Measurements from ENCODE around the gene SLC19A1. TPM values are rescaled to one million over a fixed set of nuclear protein-coding genes. Genes with fewer than 3 reads are reported as not detected.

Gene SLC19A1
- total RNA-seq, 1 experiment from 2014 or later, result 25.0 TPM

GRCh38 chr21:45571641-45572040, 29.4 kb upstream of the SLC19A1 start:
- Histone ChIP-seq H3K79me2 (ENCODE audit: low read depth) (no peaks in the 10 kb centered on the region), H3K27ac (no peak overlapping the region), H3K36me3 (ENCODE audit: low read depth) (no peaks in the 10 kb centered on the region), H3K4me3 (no peak overlapping the region), H2AFZ (no peak overlapping the region), H3F3A (ENCODE audit: insufficient read depth, low read depth) (no peaks in the 10 kb centered on the region), H3K4me1 (replicated peaks; ENCODE audit: insufficient read depth) (no peaks in the 10 kb centered on the region), H3K27me3 (ENCODE audit: insufficient read depth, low read depth) (peaks cover 88% of the 10 kb centered on the region), H3K9me3 (ENCODE audit: insufficient read depth, low read depth) (no peaks in the 10 kb centered on the region), H4K20me1 (ENCODE audit: insufficient read depth) (no peaks in the 10 kb centered on the region), H3K9me2 (ENCODE audit: insufficient read depth) (no peaks in the 10 kb centered on the region), H3K4me2 (no peak overlapping the region)
- intact Hi-C loops (cut with micrococcal nuclease; ENCODE audit: unreplicated experiment), result no loop called here
- no TSS peak for BruUV-seq (replicated peaks)
- CTCF ChIA-PET, result no interaction called here
- DNase-seq, result no peak
- TF ChIP-seq, protein P1, sequence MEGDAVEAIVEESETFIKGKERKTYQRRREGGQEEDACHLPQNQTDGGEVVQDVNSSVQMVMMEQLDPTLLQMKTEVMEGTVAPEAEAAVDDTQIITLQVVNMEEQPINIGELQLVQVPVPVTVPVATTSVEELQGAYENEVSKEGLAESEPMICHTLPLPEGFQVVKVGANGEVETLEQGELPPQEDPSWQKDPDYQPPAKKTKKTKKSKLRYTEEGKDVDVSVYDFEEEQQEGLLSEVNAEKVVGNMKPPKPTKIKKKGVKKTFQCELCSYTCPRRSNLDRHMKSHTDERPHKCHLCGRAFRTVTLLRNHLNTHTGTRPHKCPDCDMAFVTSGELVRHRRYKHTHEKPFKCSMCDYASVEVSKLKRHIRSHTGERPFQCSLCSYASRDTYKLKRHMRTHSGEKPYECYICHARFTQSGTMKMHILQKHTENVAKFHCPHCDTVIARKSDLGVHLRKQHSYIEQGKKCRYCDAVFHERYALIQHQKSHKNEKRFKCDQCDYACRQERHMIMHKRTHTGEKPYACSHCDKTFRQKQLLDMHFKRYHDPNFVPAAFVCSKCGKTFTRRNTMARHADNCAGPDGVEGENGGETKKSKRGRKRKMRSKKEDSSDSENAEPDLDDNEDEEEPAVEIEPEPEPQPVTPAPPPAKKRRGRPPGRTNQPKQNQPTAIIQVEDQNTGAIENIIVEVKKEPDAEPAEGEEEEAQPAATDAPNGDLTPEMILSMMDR (conservative IDR thresholded peaks at IDR 0.05), result no peak
- TF ChIP-seq EZH2 (IDR thresholded peaks at IDR 0.05; ENCODE audit: low read depth), result no peak
- POLR2A ChIA-PET (ENCODE audit: unreplicated experiment), result no interaction called here

GRCh38 chr21:45570826-45571601, 28.8 kb upstream of the SLC19A1 start:
- no peak for TF ChIP-seq EZH2 (IDR thresholded peaks at IDR 0.05; ENCODE audit: low read depth)
- TF ChIP-seq, protein P1 (conservative IDR thresholded peaks at IDR 0.05), result no peak
- no peak overlapping the region for H2AFZ ChIP-seq
- no peaks in the 10 kb centered on the region for H3F3A ChIP-seq (ENCODE audit: insufficient read depth, low read depth)
- no peak for DNase-seq
- H3K4me2 ChIP-seq, result no peak overlapping the region
- ChIA-PET CTCF (no interaction called here), POLR2A (ENCODE audit: unreplicated experiment) (no interaction called here)
- H3K9me2 ChIP-seq (ENCODE audit: insufficient read depth), result no peaks in the 10 kb centered on the region
- BruUV-seq (replicated peaks), result no TSS peak
- no peaks in the 10 kb centered on the region for H3K4me1 ChIP-seq (replicated peaks; ENCODE audit: insufficient read depth)
- no peaks in the 10 kb centered on the region for H4K20me1 ChIP-seq (ENCODE audit: insufficient read depth)
- peaks cover 82% of the 10 kb centered on the region for H3K27me3 ChIP-seq (ENCODE audit: insufficient read depth, low read depth)
- no peaks in the 10 kb centered on the region for H3K9me3 ChIP-seq (ENCODE audit: insufficient read depth, low read depth)
- intact Hi-C loops (cut with micrococcal nuclease; ENCODE audit: unreplicated experiment), result no loop called here
- no peak overlapping the region for H3K27ac ChIP-seq
- no peaks in the 10 kb centered on the region for H3K79me2 ChIP-seq (ENCODE audit: low read depth)
- H3K4me3 ChIP-seq, result no peak overlapping the region
- H3K36me3 ChIP-seq (ENCODE audit: low read depth), result no peaks in the 10 kb centered on the region

DNA sequence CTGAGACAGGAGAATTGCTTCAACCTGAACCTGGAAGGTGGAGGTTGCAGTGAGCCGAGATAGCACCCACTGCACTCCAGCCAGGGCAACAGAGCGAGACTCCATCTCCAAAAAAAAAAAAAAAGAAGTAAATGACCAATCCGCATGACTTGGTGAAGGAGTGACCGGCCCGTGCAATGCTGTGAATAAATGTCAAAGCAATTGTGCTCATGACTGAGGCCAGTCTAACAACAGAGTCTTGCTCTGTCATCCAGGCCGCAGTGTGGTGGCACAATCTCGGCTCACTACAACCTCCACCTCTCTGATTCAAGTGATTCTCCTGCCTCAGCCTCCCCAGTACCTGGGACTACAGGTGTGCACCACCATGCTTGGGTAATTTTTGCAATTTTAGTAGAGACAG, 27.8 kb upstream of the SLC19A1 start:
- H3K4me1 ChIP-seq (replicated peaks; ENCODE audit: insufficient read depth), result no peaks in the 10 kb centered on the region
- H3K27me3 ChIP-seq (ENCODE audit: insufficient read depth, low read depth), result peaks cover 73% of the 10 kb centered on the region
- no peaks in the 10 kb centered on the region for H4K20me1 ChIP-seq (ENCODE audit: insufficient read depth)
- ChIA-PET CTCF (no interaction called here), POLR2A (ENCODE audit: unreplicated experiment) (no interaction called here)
- no peaks in the 10 kb centered on the region for H3F3A ChIP-seq (ENCODE audit: insufficient read depth, low read depth)
- H3K27ac ChIP-seq, result no peak overlapping the region
- DNase-seq, result no peak
- no peaks in the 10 kb centered on the region for H3K9me2 ChIP-seq (ENCODE audit: insufficient read depth)
- no peak overlapping the region for H2AFZ ChIP-seq
- no peak for TF ChIP-seq EZH2 (IDR thresholded peaks at IDR 0.05; ENCODE audit: low read depth)
- TF ChIP-seq, protein P1 (conservative IDR thresholded peaks at IDR 0.05), result no peak
- no peaks in the 10 kb centered on the region for H3K9me3 ChIP-seq (ENCODE audit: insufficient read depth, low read depth)
- intact Hi-C loops (cut with micrococcal nuclease; ENCODE audit: unreplicated experiment), result no loop called here
- BruUV-seq (replicated peaks), result no TSS peak
- H3K4me2 ChIP-seq, result no peak overlapping the region
- no peaks in the 10 kb centered on the region for H3K79me2 ChIP-seq (ENCODE audit: low read depth)
- no peak overlapping the region for H3K4me3 ChIP-seq
- no peaks in the 10 kb centered on the region for H3K36me3 ChIP-seq (ENCODE audit: low read depth)

All from PC-9 (cell line).